ENCODE data around the gene BCL2.
A peak's percentile ranks its signal among the peaks of the same experiment; 100 is the strongest.

The BCL2 gene

GRCh38 chr18:63199743-63200241, 119.8 kb downstream of the BCL2 start:
- Histone ChIP-seq H3K27ac (peak overlapping the region; percentile 37), H3K27me3 (no peaks in the 10 kb centered on the region), H3K4me3 (ENCODE audit: low read depth in 1 of 2, low read length in 1 of 2) (peak overlapping the region in 1 of 2 experiments; percentile 1), H3K36me3 (no peaks in the 10 kb centered on the region), H3K4me1 (ENCODE audit: control insufficient read depth in 1 of 2, insufficient read depth in 1 of 2, low read depth in 1 of 2, low read length in 1 of 2) (peaks cover 27 to 30% of the 10 kb centered on the region in 2 experiments), H3K9me3 (no peaks in the 10 kb centered on the region)
- no peak for TF ChIP-seq CTCF (IDR thresholded peaks at IDR 0.05)

- Histone ChIP-seq H3K36me3 (no peaks in the 10 kb centered on the region), H3K27me3 (no peaks in the 10 kb centered on the region), H3K27ac (peak overlapping the region; percentile 37), H3K9me3 (no peaks in the 10 kb centered on the region), H3K4me3 (ENCODE audit: low read depth in 1 of 2, low read length in 1 of 2) (peak overlapping the region in 1 of 2 experiments; percentile 1), H3K4me1 (ENCODE audit: control insufficient read depth in 1 of 2, insufficient read depth in 1 of 2, low read depth in 1 of 2, low read length in 1 of 2) (peaks cover 27 to 30% of the 10 kb centered on the region in 2 experiments)
- TF ChIP-seq CTCF (IDR thresholded peaks at IDR 0.05), result no peak
These were observed 120.5 kb downstream of the BCL2 start for GRCh38 chr18:63198868-63199742.

- Histone ChIP-seq H3K27ac (peak overlapping the region; percentile 68), H3K4me1 (ENCODE audit: control insufficient read depth in 1 of 2, insufficient read depth in 1 of 2, low read depth in 1 of 2, low read length in 1 of 2) (peaks cover 27 to 30% of the 10 kb centered on the region in 2 experiments), H3K4me3 (ENCODE audit: low read depth in 1 of 2, low read length in 1 of 2) (peak overlapping the region in 1 of 2 experiments; percentile 26), H3K36me3 (no peaks in the 10 kb centered on the region), H3K27me3 (no peaks in the 10 kb centered on the region), H3K9me3 (no peaks in the 10 kb centered on the region)
- no peak for TF ChIP-seq CTCF (IDR thresholded peaks at IDR 0.05)
These were observed 121.3 kb downstream of the BCL2 start for GRCh38 chr18:63198098-63198760.

DNA sequence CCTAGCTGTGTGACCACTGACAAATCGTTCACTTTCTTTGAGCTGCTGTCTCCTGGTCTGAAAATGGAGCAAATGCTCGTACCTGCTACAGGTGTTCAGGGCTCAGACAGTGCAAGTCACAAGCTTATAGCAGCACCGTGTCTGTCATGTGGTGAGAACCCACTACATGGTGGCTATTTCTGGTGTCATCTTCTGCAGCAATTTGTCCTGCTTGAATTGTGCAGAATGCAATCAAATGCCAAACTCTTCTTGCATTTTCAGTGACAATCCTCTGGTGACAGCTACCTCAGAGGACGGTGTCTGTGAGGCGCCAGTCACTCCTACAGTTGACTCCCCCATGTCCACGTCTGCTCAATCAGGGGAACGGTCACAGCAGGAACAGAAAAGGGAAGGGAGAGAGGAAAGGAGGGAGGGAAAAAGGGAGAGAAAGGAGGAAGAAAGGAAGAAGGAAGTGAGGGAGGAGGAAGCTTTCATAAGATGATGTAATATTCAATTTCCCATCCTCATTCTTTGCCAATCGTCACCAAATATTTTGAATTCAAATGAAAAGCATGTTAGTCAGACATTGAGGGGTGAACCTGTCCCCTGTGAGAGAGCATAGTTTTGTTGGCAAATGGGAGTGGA, 122.2 kb downstream of the BCL2 start:
- H3K4me1 ChIP-seq (ENCODE audit: control insufficient read depth in 1 of 2, insufficient read depth in 1 of 2, low read depth in 1 of 2, low read length in 1 of 2), result peaks cover 27 to 30% of the 10 kb centered on the region in 2 experiments
- H3K27ac ChIP-seq, result peak overlapping the region; percentile 68
- no peaks in the 10 kb centered on the region for H3K36me3 ChIP-seq
- H3K9me3 ChIP-seq, result no peaks in the 10 kb centered on the region
- H3K4me3 ChIP-seq (ENCODE audit: low read depth in 1 of 2, low read length in 1 of 2), result peak overlapping the region in 1 of 2 experiments; percentile 26
- no peak for TF ChIP-seq CTCF (IDR thresholded peaks at IDR 0.05)
- no peaks in the 10 kb centered on the region for H3K27me3 ChIP-seq

GRCh38 chr18:63195326-63196159, 124.0 kb downstream of the BCL2 start:
- Histone ChIP-seq H3K9me3 (no peaks in the 10 kb centered on the region), H3K4me1 (ENCODE audit: control insufficient read depth in 1 of 2, insufficient read depth in 1 of 2, low read depth in 1 of 2, low read length in 1 of 2) (peaks cover 27 to 30% of the 10 kb centered on the region in 2 experiments), H3K27ac (no peak overlapping the region), H3K4me3 (ENCODE audit: low read depth in 1 of 2, low read length in 1 of 2) (no peak overlapping the region), H3K27me3 (no peaks in the 10 kb centered on the region), H3K36me3 (no peaks in the 10 kb centered on the region)
- TF ChIP-seq CTCF (IDR thresholded peaks at IDR 0.05), result no peak

Measured in neutrophil (primary cell).